DMS53 (cell line): Measurements from ENCODE around the gene DMRTC1.
"Not testable (repeated sequence)": the region's sequence is repeated elsewhere in the genome, so short reads cannot be mapped to it uniquely, and the experiment has no call there.

Experiments
- DNase-seq: peaks from one replicate; lab custom pipeline; 2025; lab: John Stamatoyannopoulos, UW

Gene DMRTC1, protein sequence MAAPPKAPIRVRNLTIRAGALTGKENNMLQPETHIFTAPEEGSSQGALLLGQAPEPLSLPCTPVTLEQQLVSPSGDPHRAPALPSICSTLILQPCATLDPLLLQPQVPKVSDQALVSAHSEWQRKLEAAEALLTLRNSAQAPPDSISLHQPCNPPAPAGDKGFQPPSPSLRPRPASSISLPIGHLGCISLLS

DNA sequence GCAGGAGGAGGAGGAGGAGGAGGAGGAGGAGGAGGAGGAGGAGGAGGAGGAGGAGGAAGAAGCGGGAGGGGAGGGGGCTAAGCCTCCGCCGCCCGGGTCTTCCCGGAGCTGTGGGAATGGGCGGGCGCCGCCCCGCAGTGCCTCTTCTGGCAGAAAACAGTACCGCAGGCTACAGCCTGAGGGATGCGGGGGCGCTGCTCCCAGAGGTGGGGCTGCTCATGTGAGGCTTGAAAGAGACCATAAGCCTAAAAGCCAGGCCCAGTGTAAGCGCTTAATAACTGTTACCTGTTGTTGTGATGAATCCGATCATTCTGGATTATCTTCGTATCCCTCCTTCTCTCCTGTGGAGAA is at the start of gene DMRTC1:
Gene DMRTC1, minus strand, starts transcription at position 19 of the 351 bp plus-strand sequence. CDS start 68,143 bp downstream, outside the sequence.
- not testable (repeated sequence) for DNase-seq

DNA sequence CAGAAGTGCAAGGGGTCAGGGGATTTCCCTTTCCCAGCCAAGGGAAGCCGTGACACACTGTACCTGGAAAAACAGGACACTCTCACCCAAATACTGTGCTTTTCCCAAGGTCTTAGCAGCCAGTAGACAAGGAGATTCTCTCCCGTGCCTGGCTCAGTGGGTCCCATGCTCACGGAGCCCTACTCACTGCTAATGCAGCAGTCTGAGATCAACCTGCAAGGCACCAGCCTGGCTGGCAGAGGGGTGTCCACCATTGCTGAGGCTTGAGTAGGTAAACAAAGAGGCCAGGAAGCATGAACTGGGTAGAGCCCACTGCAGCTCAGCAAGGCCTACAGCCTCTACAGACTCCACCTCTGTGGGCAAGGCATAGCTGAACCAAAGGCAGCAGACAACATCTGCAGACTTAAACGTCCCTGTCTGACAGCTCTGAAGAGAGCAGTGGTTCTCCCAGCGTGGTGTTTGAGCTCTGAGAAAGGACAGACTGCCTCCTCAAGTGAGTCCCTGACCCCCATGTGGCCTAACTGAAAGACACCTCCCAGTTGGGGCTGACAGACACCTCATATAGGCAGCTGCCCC is 37.3 kb upstream of the DMRTC1 start:
- not testable (repeated sequence) for DNase-seq

DNA sequence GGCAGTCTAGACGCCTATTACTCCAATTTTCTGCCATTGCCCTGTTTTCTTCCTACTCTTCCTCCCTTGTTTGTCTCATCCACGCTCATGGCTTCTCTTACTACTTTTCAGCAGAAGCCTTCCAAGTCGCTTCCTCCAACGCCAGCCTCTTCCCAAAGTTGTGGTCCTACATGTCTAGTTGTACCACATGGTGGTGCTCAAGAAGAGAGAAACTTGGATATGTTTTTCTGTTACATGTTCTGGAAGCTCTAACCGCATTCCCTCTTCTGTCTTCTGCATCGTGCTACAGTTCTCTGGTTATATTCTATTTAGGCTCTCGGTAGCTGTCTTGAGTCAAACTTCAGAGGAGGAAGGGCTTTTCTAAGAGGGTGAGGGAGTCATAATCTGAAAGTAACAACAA is 31.2 kb upstream of the DMRTC1 start:
- DNase-seq = not testable (repeated sequence)

DNA sequence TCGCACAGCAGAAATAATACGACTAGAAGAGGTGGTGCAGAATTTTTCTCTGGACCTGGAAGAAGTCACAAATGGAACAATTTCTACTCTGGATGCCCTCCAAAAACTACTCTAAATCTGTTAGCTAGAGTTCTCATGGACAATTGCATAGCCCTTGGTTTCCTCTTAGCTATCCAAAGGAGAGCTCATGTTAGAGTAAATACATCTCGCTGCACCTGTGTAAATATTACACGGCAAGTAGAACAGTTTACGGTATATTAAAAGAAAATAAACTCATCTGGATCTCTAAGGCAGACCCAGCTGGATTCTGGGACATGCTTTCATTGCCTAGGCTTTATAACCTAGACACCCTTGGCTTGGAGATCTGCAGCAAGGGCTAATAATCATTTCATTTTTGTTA is 28.2 kb upstream of the DMRTC1 start:
- DNase-seq = not testable (repeated sequence)

DNA sequence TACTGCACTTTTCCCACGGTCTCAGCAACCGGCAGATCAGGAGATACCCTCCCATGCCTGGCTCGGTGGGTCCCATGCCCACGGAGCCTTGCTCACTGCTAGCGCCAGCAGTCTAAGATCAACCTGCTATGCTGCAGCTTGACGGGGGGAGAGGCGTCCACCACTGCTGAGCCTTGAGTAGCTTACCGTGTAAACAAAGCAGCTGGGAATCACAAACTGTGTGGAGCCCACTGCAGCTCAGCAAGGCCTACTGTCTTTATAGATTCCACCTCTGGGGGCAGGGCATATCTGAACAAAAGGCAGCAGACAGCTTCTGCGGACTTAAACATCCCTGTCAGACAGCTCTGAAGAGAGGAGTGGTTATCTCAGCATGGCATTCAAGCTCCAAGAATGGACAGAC is 16.3 kb upstream of the DMRTC1 start:
- not testable (repeated sequence) for DNase-seq

DNA sequence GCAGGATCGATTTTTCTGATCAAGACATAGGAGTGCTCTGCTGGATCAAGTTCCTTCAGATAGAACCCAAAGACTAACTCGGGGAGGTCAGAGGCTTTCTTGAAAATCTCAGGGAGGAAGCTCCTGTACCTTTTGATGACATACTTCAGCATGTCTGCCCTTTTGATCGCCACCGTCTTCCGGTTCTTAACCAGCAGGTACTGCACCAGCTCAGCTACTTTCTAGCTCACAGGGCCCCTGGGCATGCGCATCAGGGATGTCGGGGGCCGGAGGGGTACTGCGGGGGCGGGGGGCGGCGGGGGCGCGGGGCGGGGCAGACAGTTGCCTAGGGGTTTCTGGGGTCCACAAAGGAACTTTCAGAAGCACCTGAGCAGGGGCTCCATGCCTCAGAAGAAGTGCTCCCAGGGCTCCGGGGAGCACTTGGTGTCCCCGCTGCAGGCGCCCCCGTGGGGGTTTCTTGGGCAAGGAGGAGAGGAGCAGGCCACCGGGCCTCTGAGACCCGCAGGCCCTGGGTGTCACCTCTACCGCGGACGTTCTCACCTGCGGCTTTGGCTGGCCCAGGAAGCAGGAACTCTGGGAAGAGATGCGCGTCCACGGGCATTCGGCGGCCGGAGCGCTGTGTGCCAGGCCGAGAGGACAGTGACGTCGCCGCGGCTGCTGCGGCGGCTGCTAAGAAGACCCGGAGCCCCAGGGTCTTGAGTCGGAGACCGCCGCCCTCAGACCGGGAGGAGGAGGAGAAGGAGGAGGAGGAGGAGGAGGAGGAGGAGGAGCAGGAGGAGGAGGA is 410 bp downstream of the DMRTC1 start:
- DNase-seq = not testable (repeated sequence)

DNA sequence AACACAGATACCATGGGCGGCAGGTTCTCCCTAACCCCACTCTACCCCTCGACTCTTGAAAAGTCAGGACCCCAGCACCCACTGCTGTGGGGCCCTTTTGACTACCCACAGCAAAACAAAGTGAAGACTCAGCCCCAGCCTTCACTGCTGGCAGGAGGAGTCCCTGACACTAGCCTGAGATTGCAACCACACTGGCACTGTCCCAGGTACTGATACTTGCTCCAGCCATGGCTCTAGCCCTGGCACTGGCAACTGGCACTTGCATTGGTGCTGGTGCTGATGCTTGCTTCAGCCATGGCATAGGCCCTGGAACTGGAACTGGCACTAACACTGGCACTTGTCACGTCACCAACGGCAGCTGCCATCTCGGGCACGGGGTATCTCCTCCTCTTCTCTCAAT is 1.4 kb downstream of the DMRTC1 start:
- not testable (repeated sequence) for DNase-seq

DNA sequence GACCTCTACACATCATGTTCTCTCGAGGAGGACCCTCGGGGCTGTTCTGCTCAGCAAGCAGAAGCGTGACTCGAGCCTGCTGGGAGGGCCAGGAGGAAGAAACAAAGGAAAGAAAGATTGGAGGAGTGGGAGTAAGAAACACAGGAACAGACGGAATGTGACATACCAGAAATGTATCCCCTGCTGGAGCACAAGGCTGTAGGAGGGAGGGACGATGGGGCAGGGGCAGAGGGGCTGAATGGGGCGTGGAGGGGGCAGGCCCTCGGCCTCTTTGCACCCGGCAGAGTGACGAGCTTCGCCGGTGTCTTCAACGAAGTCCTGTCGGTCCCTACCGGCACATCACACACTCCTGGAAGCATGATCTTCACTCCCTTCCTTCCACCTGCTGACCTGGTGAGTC is 5.7 kb downstream of the DMRTC1 start, which contains the start of gene FAM236A:
Gene FAM236A, plus strand, starts transcription at position 301 of the 400 bp plus-strand sequence. Its CDS starts 57 bp downstream, at position 358.
- not testable (repeated sequence) for DNase-seq

DNA sequence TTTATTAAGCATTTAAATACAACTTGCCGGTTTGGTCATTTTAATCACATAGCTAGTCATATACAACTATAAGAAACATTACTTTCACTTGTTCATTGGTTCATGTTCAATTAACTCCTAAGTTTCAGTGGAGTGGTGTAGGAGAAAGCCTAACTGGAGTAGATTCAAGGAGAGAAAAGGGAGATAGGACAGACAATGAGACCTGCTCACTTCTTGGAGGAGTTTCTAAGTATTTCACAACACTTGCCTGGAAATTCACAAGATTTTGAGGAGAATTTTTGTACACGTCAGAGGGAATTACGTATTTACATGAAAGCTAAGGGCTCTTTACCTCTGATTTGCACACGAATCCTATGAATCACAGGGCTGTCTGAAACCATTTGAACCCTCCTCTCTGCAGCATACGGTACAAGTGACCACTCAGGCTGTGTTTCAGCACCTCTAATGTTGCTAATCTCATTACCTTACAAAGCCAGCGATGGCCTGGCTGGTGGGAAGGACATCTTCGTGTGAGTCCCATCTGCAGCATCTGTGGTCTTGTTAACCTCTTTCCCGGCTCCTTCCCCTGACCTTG is 6.7 kb downstream of the DMRTC1 start:
- DNase-seq = not testable (repeated sequence)

DNA sequence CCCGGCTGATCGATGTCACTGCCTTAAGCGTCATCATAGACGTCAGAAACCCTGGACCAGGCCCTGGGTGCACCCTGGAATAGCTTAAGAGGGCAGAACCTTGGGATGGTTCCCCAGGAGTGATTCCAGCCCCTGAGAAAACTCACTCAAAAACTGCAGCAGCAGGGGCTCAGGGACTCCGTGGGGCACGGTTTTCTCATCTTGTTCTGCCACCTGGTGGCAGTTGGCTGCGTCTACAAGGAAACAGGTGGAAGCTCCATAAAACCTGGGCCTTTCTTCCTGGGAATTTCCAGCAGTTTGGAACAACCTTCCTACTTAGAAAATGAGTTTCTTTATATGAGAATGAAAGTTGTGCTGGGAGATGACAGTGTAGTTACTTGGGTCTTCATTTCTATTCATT is 7.2 kb downstream of the DMRTC1 start:
- not testable (repeated sequence) for DNase-seq

DNA sequence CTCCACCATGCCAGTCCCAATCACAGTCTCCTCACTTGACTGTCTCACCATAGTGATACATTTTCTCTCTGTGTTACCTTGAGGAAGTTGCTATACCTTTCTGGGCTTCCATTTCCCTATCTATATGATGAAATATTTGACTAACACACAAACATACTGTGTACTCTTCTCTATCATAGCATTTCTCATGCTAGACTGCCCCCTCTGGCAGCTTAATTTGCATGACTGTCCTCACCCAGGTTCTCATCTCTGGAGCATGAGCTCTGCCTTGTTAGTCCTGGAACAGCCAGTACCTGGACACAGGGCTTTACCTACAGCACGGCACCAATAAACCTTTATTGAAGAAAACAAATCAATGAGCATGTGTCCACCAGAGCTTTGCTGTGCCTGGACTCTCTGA is 11.4 kb downstream of the DMRTC1 start:
- not testable (repeated sequence) for DNase-seq

DNA sequence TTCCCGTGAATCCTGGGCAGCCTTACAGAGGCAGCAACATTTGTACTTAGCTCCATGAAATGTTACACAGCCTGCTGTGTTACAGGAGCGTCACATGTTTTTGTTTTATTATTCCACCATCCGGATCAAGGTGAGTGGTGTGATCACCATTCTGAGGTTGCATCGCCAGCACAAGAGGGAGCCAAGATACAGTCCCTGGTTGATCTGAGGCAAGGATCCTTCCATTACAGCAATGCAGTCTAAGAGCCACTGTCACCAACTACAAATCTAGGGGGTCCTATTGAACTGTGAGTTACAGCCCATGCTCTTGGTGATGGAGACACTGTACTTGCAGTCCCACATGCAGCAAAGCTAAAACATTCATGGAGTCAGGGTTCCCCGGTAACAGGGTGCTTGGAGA is 27.5 kb downstream of the DMRTC1 start:
- not testable (repeated sequence) for DNase-seq

DNA sequence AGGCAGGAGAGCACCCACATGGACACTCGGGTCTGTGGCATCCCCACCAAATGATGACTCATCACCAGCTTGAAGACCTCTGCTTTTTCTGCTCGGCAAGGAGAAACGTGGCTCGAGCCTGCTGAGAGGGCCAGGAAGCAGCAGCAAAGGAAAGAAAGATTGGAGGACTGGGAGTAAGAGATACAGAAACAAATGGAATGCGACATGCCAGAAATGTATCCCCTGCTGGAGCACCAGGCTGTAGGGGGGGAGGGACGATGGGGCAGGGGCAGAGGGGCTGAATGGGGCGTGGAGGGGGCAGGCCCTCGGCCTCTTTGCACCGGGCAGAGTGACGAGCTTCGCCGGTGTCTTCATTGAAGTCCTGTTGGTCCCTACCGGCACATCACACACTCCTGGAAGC is 31.3 kb downstream of the DMRTC1 start, which contains the start of gene FAM236C:
Gene FAM236C, plus strand, starts transcription at position 301 of the 400 bp plus-strand sequence. CDS start 100 bp downstream, outside the sequence.
- DNase-seq = not testable (repeated sequence)

DNA sequence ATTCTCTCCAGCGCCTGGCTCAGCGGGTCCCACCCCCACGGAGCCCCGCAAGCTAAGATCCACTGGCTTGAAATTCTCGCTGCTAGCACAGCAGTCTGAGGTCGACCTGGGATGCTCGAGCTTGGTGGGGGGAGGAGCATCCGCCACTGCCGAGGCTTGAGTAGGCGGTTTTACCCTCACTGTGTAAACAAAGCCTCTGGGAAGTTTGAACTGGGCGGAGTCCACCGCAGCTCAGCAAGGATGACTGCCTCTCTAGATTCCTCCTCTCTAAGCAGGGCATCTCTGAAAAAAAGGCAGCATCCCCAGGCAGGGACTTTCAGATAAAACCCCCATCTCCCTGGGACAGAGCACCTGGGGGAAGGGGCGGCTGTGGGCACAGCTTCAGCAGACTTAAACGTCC is 53.9 kb downstream of the DMRTC1 start:
- not testable (repeated sequence) for DNase-seq

DNA sequence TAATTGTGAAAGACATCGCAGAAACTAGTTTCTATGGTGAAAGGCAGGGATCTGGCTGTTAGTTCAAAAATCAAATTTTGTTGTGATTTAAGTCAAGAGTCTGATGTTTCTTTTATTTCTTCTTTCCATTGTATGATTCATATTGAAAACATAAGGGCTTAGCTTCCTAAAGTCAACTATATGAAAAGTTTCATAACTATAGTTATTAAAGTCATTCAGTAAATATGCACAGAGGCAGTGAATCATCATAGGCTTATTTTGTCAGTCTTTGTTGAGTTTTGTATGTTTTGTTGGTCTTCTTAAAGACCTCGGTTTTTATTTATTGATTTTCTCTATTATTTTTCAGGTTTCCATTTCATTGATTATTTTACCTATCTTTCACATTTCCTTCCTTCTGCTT is 60.7 kb downstream of the DMRTC1 start:
- not testable (repeated sequence) for DNase-seq

DNA sequence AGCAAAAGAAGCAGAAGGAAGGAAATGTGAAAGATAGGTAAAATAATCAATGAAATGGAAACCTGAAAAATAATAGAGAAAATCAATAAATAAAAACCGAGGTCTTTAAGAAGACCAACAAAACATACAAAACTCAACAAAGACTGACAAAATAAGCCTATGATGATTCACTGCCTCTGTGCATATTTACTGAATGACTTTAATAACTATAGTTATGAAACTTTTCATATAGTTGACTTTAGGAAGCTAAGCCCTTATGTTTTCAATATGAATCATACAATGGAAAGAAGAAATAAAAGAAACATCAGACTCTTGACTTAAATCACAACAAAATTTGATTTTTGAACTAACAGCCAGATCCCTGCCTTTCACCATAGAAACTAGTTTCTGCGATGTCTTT is 106.1 kb downstream of the DMRTC1 start:
- DNase-seq = not testable (repeated sequence)

DNA sequence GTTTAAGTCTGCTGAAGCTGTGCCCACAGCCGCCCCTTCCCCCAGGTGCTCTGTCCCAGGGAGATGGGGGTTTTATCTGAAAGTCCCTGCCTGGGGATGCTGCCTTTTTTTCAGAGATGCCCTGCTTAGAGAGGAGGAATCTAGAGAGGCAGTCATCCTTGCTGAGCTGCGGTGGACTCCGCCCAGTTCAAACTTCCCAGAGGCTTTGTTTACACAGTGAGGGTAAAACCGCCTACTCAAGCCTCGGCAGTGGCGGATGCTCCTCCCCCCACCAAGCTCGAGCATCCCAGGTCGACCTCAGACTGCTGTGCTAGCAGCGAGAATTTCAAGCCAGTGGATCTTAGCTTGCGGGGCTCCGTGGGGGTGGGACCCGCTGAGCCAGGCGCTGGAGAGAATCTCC is 112.9 kb downstream of the DMRTC1 start:
- not testable (repeated sequence) for DNase-seq
